OCI-LY3 (cell line): ENCODE data around the gene POLG.

ENCODE experiments used
- H2AFZ ChIP-seq: fragments of 200-600, 300-600 bp; shearing (Covaris generic); 2 replicates; pipeline ENCODE4 v1.6.0; 2014; ENCODE audit warnings: antibody characterized with exemption, low read depth, low read length
- H3K27ac ChIP-seq: fragments of 200-600, 300-600 bp; sonication (generic); 2 replicates; pipeline ENCODE4 v1.5.1; 2014; ENCODE audit warnings: mild to moderate bottlenecking, low read length, moderate library complexity, mixed read lengths
- H3K27me3 ChIP-seq: fragments of 200-600, 300-600 bp; sonication (generic); 2 replicates; pipeline ENCODE4 v1.6.1; 2014; ENCODE audit warnings: low read depth, low read length, mixed read lengths
- H3K36me3 ChIP-seq: fragments of 200-600, 300-600 bp; sonication (generic); replicated peaks from 2 replicates; pipeline ENCODE3; 2014; ENCODE audit warnings: low read depth, low read length, mixed read lengths
- H3K4me1 ChIP-seq: fragments of 300-600, 200-600 bp; sonication (generic); 2 replicates; pipeline ENCODE4 v1.6.1; 2014; ENCODE audit warnings: low read length, mixed read lengths
- H3K4me2 ChIP-seq: fragments of 200-600, 300-600 bp; sonication (generic); 2 replicates; pipeline ENCODE4 v1.6.1; 2014; ENCODE audit warnings: low read length, mixed read lengths
- H3K4me3 ChIP-seq: fragments of 300-600, 200-600 bp; sonication (generic); 2 replicates; pipeline ENCODE4 v1.5.1; 2014; ENCODE audit warnings: antibody characterized with exemption, mild to moderate bottlenecking, low read length, moderate library complexity
- H3K79me2 ChIP-seq: fragments of 300-600, 200-600 bp; shearing (Covaris generic); 2 replicates; pipeline ENCODE4 v1.6.1; 2014; ENCODE audit warnings: mild to moderate bottlenecking, low read length, mixed read lengths
- H3K9ac ChIP-seq: fragments of 300-600, 200-600 bp; shearing (Covaris generic); 2 replicates; pipeline ENCODE4 v1.6.0; 2014; ENCODE audit warnings: mild to moderate bottlenecking, low read length, moderate library complexity
- H3K9me3 ChIP-seq: fragments of 200-600, 300-600 bp; shearing (Covaris generic); 2 replicates; pipeline ENCODE4 v1.6.1; 2014; ENCODE audit warnings: low read length, mixed read lengths; ENCODE audit not compliant: insufficient read depth
- H4K20me1 ChIP-seq: fragments of 200-600, 300-600 bp; sonication (generic); 2 replicates; pipeline ENCODE4 v1.6.1; 2016; ENCODE audit warnings: low read length, mixed read lengths; ENCODE audit not compliant: insufficient read depth
- CTCF ChIP-seq: fragments of 200-600, 300-600 bp; sonication (generic); IDR thresholded peaks from 2 replicates; pipeline ENCODE4 v1.5.1; 2014; ENCODE audit warnings: antibody characterized with exemption, low read length, low read depth
- EZH2phosphoT487 ChIP-seq: fragments of 200-600 bp; shearing (Covaris generic); IDR thresholded peaks from 2 replicates; pipeline ENCODE4 v1.6.1; 2018; ENCODE audit warnings: antibody characterized with exemption, mixed run types, low read depth

POLG gene

DNA sequence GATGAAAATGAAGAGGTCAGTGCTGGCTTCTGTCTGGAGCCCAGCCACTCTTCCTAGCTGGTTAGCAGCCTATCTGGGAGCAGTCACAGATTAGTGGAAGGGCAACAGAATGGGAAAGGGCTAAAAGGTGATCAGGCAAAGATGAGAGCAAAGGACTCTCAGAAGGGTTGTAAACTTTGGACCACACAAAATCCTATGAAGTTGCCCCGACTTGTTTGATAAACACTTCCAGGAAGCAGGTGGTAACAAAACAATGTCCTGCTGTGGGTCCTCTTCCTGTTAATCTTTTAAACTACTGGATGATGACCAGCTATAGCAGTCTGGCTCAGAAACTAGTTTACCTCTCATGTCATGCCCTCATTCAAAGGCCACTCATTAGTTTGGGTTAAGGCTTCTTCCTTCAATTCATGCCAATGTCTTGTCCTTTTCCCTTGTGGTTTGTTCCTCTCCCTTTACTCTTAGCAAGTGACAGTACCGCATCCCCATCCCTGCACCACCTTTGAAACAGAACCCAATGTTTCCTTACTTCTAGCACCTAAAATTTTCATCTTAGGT lies 19.2 kb downstream of the POLG start:
- Histone ChIP-seq H3K27ac (no peak overlapping the region), H3K9me3 (no peaks in the 10 kb centered on the region), H3K4me1 (no peaks in the 10 kb centered on the region), H3K36me3 (peaks cover 84% of the 10 kb centered on the region), H4K20me1 (0 out of 2 replicates have a peak, but pooled peaks cover 7% of the 10 kb centered on the region), H2AFZ (no peak overlapping the region), H3K4me2 (no peak overlapping the region), H3K79me2 (no peaks in the 10 kb centered on the region), H3K4me3 (no peak overlapping the region), H3K27me3 (no peaks in the 10 kb centered on the region), H3K9ac (no peak overlapping the region)
- TF ChIP-seq CTCF, result no peak
- TF ChIP-seq EZH2phosphoT487, result no peak

DNA sequence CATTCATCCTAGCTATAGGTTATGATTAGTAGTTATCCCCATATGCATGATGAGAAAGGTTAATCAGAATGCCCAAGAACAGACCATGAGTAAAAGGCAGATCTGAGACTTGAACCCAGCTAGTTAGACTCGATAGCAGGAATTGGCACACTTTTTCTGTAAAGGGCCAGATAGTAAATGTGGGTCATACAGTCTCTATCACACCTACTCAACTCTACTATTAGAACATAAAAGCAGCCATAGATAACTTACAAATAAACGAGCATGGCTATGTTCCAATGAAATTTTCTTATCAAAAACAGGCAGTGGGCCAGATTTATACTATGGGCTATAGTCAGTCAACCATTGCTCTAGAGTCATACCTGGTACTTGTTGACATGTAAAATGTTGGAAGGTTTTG lies 24.6 kb downstream of the POLG start:
- H3K9me3 ChIP-seq, result no peaks in the 10 kb centered on the region
- H3K36me3 ChIP-seq, result peaks cover 80% of the 10 kb centered on the region
- TF ChIP-seq CTCF (no peak), EZH2phosphoT487 (no peak)
- H3K4me1 ChIP-seq, result peaks cover 7% of the 10 kb centered on the region
- no peak overlapping the region for H3K4me3 ChIP-seq
- no peak overlapping the region for H3K27ac ChIP-seq
- H4K20me1 ChIP-seq, result no peaks in the 10 kb centered on the region
- H3K79me2 ChIP-seq, result no peaks in the 10 kb centered on the region
- no peak overlapping the region for H2AFZ ChIP-seq
- no peaks in the 10 kb centered on the region for H3K27me3 ChIP-seq
- H3K9ac ChIP-seq, result no peak overlapping the region
- no peak overlapping the region for H3K4me2 ChIP-seq

DNA sequence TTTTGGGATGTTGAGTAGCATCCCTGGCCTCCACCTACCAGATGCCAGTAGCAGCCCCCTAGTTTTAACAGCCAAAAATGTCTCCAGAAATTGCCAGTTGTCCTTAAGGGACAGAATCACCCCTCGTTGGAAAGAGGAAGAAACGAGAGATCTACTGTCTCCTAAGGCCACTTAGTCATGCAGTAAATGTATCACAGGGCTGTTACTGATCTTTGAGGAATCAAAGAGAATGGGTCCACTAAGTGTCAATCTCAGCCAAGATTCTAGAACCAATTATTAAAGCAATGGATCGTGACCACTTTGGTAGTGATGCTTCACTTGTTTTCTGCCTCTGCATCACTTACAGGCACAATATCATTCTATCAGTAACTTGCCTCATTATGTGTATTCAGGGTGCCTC lies 26.4 kb downstream of the POLG start:
- Histone ChIP-seq H3K4me3 (no peak overlapping the region), H3K9ac (no peak overlapping the region), H3K4me2 (no peak overlapping the region), H3K27ac (no peak overlapping the region), H4K20me1 (no peaks in the 10 kb centered on the region), H3K27me3 (no peaks in the 10 kb centered on the region), H3K36me3 (peaks cover 83% of the 10 kb centered on the region), H3K9me3 (no peaks in the 10 kb centered on the region), H3K4me1 (peaks cover 7% of the 10 kb centered on the region), H3K79me2 (no peaks in the 10 kb centered on the region), H2AFZ (no peak overlapping the region)
- TF ChIP-seq EZH2phosphoT487 (no peak), CTCF (no peak)

GRCh38 chr15:89307791-89308190 lies 26.8 kb downstream of the POLG start:
- H3K27ac ChIP-seq, result no peak overlapping the region
- H2AFZ ChIP-seq, result no peak overlapping the region
- TF ChIP-seq EZH2phosphoT487 (no peak), CTCF (no peak)
- no peaks in the 10 kb centered on the region for H3K9me3 ChIP-seq
- no peaks in the 10 kb centered on the region for H3K27me3 ChIP-seq
- H3K4me3 ChIP-seq, result no peak overlapping the region
- H3K4me1 ChIP-seq, result peaks cover 7% of the 10 kb centered on the region
- no peaks in the 10 kb centered on the region for H3K79me2 ChIP-seq
- no peaks in the 10 kb centered on the region for H4K20me1 ChIP-seq
- H3K36me3 ChIP-seq, result peaks cover 83% of the 10 kb centered on the region
- H3K4me2 ChIP-seq, result no peak overlapping the region
- no peak overlapping the region for H3K9ac ChIP-seq
